ENCODE measurements around the gene SHISA7. TPM values are rescaled to one million over a fixed set of nuclear protein-coding genes. Genes with fewer than 3 reads are reported as not detected.

SHISA7 gene
- total and polyA plus RNA-seq, 2 of the 4 experiments (the other 2 are of a cell fraction), result not detected

DNA sequence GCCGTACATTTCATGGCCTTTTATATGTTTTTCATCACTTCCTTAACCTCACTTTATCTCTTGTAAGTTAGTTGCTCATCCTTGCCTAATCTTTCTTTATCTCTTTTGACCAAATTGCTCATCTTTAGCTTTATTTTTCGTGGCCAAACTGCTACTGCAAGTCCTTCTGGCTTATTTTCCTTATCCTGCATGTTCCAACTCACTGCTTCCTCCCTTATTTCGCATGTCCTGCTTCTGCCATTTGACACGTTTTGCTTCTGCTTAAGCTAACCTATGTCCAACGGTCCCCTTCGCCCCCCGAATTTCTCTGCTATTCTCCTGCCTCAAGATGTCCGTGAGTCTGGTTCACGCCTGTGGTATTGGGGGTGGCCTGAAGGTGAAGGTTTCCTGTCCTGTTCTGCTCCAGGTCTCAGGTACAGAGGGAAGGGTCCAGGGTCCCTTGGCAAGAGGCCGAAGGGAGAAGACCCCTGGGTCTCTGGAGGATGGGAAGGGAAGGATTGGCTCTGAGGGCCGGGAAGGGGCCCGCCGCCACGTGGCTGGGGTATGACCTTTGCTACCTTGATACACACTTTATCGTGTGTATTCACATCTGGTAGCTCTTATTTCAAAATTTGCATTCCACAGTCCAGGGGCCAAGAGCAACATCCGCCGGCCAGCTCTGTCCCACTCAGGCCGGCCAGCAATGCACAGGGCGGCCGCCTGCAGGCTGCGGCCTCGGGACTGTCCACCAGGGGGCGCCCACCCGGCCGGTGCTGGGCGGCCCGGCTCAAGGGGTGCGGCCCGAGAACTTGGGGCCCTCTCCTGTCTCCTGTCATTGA is 24.3 kb upstream of the SHISA7 start:
- Histone ChIP-seq H3K4me1 (ENCODE audit: control insufficient read depth, insufficient read depth, low read length) (peaks cover 8% of the 10 kb centered on the region), H3K4me3 (ENCODE audit: insufficient read depth, low read depth, low read length) (no peak overlapping the region), H3K9ac (ENCODE audit: low read depth, low read length) (no peak overlapping the region), H2BK5ac (ENCODE audit: low read depth, low read length, poor library complexity, severe bottlenecking) (no peak overlapping the region), H2AFZ (replicated peaks; ENCODE audit: low read length, poor library complexity) (peak overlapping the region; percentile 97), H3K4me2 (ENCODE audit: low read depth, low read length) (peak overlapping the region; percentile 80), H2BK15ac (ENCODE audit: low read depth, low read length) (0 out of 3 replicates have a peak overlapping the region, but pooled peaks have one; percentile 36), H4K91ac (ENCODE audit: insufficient read depth, low read depth, low read length) (peak overlapping the region; percentile 23; the same call in 1 of the 2 replicates), H3K9me1 (ENCODE audit: insufficient read depth, low read length) (no peaks in the 10 kb centered on the region; the same call in 1 of the 2 replicates), H3K18ac (ENCODE audit: low read depth, low read length) (no peak overlapping the region), H4K20me1 (ENCODE audit: insufficient read depth, low read length) (no peaks in the 10 kb centered on the region), H3K27ac (ENCODE audit: insufficient read depth, low read length) (no peak overlapping the region), H2BK20ac (ENCODE audit: low read depth, low read length) (no peak overlapping the region), H2AK5ac (ENCODE audit: low read depth, low read length) (peak overlapping the region; percentile 1; the same call in 1 of the 2 replicates), H2AK9ac (replicated peaks; ENCODE audit: low read depth, low read length, poor library complexity) (peak overlapping the region; percentile 95), H3K56ac (ENCODE audit: extremely low read depth, insufficient read depth, low read length) (no peak overlapping the region), H3K36me3 (ENCODE audit: control insufficient read depth, insufficient read depth, low read length) (no peaks in the 10 kb centered on the region), H3K27me3 (ENCODE audit: control insufficient read depth, insufficient read depth, low read length) (no peaks in the 10 kb centered on the region), H4K8ac (ENCODE audit: low read depth in 2 of 2, low read length in 2 of 2) (peak overlapping the region; percentile 47 to 86; a peak in 3 of 4 replicates), H3K14ac (replicated peaks; ENCODE audit: low read depth, low read length) (peak overlapping the region; percentile 64; the same call in 1 of the 2 replicates), H4K5ac (ENCODE audit: low read depth, low read length) (peak overlapping the region; percentile 65; the same call in 1 of the 2 replicates), H3K9me3 (ENCODE audit: control insufficient read depth, insufficient read depth, low read length) (no peaks in the 10 kb centered on the region), H3K23ac (ENCODE audit: low read depth, low read length) (no peak overlapping the region), H3K4ac (ENCODE audit: low read depth, low read length) (peak overlapping the region; percentile 25; the same call in 1 of the 2 replicates), H2BK120ac (ENCODE audit: low read depth, low read length) (0 out of 2 replicates have a peak overlapping the region, but pooled peaks have one; percentile 55), H3K79me1 (ENCODE audit: low read depth in 1 of 2, low read length in 2 of 2) (0 out of 4 replicates have a peak, but pooled peaks cover 0 to under 1% of the 10 kb centered on the region in 2 experiments)
- ChIA-PET POLR2A (ENCODE audit: unreplicated experiment) (interaction anchor here (0.6 kb wide), 1 partner anchor 57 kb away, joined by 4 read pairs; no protein-coding TSS in a partner anchor), CTCF (interaction anchor here (0.6 to 2.6 kb wide), 13 partner anchors 8 to 132 kb away, joined by 3 to 24 read pairs (median 4); partner anchors contain the start of genes FIZ1, NAT14 and ZNF628)
- WGBS, 2 experiments (ENCODE audit: extremely low coverage in 2 of 2, insufficient read length in 1 of 2), result 31% methylated on average over 6 of the region's 29 CpGs; no CpG with 5 or more reads in 1 of the 2 experiments
- peak; percentile 99 for ATAC-seq (ENCODE audit: low read depth)
- intact Hi-C loops (cut with micrococcal nuclease), result loop anchor here (1.0 kb wide), 1 partner anchor 37 kb away; no protein-coding TSS in a partner anchor
- peak; percentile 65 for DNase-seq
- dilution Hi-C loops (cut with HindIII; ENCODE audit: low sequenced_read_pairs, unreplicated experiment), result no loop called here
- in situ Hi-C loops (cut with MboI; ENCODE audit: low sequenced_read_pairs), result no loop called here
- BruUV-seq (replicated peaks), result no TSS peak
- TF ChIP-seq CEBPB (IDR thresholded peaks at IDR 0.05; ENCODE audit: low read depth, low read length) (no peak), CHD1 (IDR thresholded peaks at IDR 0.05; ENCODE audit: low read depth, low read length) (no peak), MXI1 (IDR thresholded peaks at IDR 0.05; ENCODE audit: borderline replicate concordance, low read depth, low read length) (no peak), BHLHE40 (IDR thresholded peaks at IDR 0.05; ENCODE audit: low read depth, low read length) (no peak), SMC3 (IDR thresholded peaks at IDR 0.05; ENCODE audit: low read depth, low read length) (peak; percentile 84), MAFK (IDR thresholded peaks at IDR 0.05; ENCODE audit: low read depth, low read length) (no peak), MAZ (IDR thresholded peaks at IDR 0.05; ENCODE audit: borderline replicate concordance, low read depth, low read length) (no peak), NFE2L2 (IDR thresholded peaks at IDR 0.05; ENCODE audit: low read depth, low read length) (no peak), RFX5 (IDR thresholded peaks at IDR 0.05; ENCODE audit: low read depth, low read length) (peak; percentile 50; the same call in 1 of the 2 replicates), FOS (IDR thresholded peaks at IDR 0.05; ENCODE audit: low read depth, low read length) (no peak), RAD21 (IDR thresholded peaks at IDR 0.05; ENCODE audit: low read length) (peak; percentile 69), POLR2A (IDR thresholded peaks at IDR 0.05; ENCODE audit: low read depth, low read length) (no peak), RCOR1 (IDR thresholded peaks at IDR 0.05; ENCODE audit: insufficient replicate concordance, low read length) (no peak)
- TF ChIP-seq, protein P1, sequence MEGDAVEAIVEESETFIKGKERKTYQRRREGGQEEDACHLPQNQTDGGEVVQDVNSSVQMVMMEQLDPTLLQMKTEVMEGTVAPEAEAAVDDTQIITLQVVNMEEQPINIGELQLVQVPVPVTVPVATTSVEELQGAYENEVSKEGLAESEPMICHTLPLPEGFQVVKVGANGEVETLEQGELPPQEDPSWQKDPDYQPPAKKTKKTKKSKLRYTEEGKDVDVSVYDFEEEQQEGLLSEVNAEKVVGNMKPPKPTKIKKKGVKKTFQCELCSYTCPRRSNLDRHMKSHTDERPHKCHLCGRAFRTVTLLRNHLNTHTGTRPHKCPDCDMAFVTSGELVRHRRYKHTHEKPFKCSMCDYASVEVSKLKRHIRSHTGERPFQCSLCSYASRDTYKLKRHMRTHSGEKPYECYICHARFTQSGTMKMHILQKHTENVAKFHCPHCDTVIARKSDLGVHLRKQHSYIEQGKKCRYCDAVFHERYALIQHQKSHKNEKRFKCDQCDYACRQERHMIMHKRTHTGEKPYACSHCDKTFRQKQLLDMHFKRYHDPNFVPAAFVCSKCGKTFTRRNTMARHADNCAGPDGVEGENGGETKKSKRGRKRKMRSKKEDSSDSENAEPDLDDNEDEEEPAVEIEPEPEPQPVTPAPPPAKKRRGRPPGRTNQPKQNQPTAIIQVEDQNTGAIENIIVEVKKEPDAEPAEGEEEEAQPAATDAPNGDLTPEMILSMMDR (conservative IDR thresholded peaks at IDR 0.05; ENCODE audit: low read depth, low read length), result peak; percentile 92
- TF ChIP-seq, protein P2, sequence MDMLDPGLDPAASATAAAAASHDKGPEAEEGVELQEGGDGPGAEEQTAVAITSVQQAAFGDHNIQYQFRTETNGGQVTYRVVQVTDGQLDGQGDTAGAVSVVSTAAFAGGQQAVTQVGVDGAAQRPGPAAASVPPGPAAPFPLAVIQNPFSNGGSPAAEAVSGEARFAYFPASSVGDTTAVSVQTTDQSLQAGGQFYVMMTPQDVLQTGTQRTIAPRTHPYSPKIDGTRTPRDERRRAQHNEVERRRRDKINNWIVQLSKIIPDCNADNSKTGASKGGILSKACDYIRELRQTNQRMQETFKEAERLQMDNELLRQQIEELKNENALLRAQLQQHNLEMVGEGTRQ (IDR thresholded peaks at IDR 0.05; ENCODE audit: low read depth, low read length), result no peak

Measured in IMR-90 (cell line).